Measurements from ENCODE around the gene TADA2A.

Gene TADA2A

DNA sequence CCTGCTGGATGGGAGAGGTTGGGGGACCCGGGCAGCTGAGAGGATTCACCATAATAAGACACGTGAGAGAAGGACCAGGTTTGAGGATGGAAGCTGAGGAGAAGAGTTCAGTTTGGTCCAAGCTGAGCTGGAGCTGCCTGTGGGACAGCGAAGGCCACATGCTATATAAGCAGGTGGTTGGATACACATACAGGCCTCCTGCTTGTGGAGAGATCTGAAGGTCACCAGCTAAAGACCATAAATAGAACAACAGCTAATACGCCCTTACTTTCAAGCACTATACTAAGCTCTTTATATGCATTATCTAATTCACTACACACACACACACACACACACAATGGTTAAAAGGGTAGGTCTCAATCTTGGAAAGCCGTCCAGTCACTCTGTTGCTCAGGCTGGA is 115.1 kb downstream of the TADA2A start:
- DNase-seq, result no peak

DNA sequence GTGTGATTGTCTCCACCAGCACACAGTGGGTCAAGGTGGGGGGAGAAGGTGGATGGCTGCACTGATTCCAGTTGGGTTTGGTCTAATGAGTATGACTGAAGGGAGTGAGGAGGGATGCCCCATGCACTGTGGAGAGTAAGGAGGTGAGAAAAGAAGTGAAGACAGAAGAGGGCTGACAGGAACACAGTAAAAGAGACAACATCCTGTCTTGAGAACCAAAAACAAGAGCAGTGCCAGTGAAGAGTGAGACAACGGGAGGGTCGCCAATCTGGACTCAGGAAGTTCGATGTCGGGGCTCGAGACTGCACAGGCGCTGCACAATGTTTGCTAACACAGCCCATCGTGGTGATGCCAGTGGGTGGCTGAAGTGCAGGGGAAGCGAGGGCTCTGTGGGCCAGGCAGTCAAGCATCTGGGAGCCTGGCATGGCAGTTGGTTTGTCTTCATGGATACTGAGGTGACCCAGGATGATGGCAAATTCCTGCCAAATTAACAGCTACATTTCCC is 117.1 kb downstream of the TADA2A start:
- DNase-seq, result no peak

DNA sequence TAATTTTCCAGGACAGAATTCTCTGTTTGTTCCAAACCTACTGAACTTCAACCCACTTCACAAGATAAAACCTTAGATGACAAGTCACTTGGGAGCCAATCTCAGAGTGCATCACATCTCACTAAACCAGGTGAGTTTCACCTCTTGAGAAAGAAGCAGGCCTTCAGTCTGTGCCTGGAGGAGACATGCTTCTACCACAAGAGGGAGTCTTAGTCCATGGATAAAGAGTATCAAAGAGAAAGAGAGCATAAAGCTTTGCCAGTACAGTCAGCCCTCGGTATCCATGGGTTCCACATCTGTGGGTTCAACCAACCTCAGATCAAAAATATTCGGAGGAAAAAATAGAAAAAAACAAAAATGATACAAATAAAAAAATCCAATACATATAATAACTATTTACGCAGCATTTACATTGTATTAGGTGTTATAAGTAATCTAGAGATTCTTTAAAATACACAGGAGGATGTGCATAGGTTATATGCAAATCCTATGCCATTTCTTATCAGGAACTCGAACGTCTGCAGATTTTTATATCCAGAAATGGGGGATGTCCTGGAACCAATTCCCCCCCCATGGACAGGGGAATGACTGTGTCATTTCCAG is 120.7 kb downstream of the TADA2A start:
- DNase-seq, result peak in 3 of 58 donors; percentile 10 to 48 (median 20)
